OCI-LY3 (cell line): ENCODE measurements around the gene ID2.

Experiments
- EZH2phosphoT487 ChIP-seq: fragments of 200-600 bp; shearing (Covaris generic); IDR thresholded peaks from 2 replicates; pipeline ENCODE4 v1.6.1; 2018; ENCODE audit warnings: antibody characterized with exemption, mixed run types, low read depth
- TF ChIP-seq, protein P1 (sequence below): fragments of 200-600, 300-600 bp; sonication (generic); IDR thresholded peaks from 2 replicates; pipeline ENCODE4 v1.5.1; 2014; ENCODE audit warnings: antibody characterized with exemption, low read length, low read depth

DNA sequence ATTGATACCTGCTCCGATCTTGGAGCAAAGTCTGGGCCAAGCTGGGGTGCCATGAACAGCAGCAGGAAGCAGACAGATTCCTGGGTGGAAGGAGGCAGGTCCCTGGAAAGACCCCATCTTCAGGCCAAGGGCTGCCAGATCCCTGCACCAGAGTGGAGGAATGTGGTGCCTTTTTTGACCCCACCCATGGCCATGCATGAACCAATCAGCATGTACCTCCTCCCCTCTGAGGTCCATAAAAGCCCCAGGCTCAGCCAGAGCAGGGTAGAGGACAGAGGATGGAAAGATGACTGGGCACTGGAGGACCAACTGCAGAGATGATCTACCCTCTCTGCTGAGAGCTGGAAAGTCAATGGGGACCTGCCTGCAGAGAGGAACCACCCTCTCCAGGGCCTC lies 34.4 kb upstream of the ID2 start:
- TF ChIP-seq, protein P1, sequence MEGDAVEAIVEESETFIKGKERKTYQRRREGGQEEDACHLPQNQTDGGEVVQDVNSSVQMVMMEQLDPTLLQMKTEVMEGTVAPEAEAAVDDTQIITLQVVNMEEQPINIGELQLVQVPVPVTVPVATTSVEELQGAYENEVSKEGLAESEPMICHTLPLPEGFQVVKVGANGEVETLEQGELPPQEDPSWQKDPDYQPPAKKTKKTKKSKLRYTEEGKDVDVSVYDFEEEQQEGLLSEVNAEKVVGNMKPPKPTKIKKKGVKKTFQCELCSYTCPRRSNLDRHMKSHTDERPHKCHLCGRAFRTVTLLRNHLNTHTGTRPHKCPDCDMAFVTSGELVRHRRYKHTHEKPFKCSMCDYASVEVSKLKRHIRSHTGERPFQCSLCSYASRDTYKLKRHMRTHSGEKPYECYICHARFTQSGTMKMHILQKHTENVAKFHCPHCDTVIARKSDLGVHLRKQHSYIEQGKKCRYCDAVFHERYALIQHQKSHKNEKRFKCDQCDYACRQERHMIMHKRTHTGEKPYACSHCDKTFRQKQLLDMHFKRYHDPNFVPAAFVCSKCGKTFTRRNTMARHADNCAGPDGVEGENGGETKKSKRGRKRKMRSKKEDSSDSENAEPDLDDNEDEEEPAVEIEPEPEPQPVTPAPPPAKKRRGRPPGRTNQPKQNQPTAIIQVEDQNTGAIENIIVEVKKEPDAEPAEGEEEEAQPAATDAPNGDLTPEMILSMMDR = no peak
- no peak for TF ChIP-seq EZH2phosphoT487
